Measurements from ENCODE around the gene CACNB1.

DNA sequence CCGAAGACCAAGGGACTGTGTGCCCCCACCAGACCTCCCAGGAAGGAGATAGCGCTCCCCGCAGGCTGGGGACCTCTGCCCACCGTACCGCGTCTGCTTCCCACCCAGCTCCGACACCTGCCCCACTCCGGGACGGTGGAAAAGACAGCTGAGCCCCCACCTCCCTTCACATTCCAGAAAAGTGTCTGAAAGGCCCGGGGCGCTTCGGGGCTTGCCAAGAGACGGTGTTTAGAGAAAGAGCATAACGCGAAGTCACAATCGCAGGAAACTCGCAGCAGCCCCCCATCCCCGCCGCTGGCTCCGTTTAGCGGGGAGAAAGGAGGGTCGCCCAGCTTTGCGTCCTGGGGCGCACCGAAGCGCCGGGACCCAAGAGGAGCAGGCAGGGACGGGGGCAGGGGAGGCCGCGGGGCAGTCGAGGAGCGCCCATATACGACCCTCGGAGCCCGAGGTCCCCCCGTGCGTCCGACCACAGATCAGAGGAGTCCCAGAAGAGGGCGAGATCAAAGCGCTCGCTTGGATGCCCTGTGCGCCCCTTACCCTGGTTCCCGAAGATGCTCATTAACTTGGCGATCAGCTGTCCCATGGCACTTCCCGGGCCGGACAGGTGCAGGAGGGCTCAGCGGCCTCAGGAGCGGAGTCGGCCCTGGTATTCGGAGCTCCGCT is 32.2 kb downstream of the CACNB1 start:
- TF ChIP-seq, protein P1, sequence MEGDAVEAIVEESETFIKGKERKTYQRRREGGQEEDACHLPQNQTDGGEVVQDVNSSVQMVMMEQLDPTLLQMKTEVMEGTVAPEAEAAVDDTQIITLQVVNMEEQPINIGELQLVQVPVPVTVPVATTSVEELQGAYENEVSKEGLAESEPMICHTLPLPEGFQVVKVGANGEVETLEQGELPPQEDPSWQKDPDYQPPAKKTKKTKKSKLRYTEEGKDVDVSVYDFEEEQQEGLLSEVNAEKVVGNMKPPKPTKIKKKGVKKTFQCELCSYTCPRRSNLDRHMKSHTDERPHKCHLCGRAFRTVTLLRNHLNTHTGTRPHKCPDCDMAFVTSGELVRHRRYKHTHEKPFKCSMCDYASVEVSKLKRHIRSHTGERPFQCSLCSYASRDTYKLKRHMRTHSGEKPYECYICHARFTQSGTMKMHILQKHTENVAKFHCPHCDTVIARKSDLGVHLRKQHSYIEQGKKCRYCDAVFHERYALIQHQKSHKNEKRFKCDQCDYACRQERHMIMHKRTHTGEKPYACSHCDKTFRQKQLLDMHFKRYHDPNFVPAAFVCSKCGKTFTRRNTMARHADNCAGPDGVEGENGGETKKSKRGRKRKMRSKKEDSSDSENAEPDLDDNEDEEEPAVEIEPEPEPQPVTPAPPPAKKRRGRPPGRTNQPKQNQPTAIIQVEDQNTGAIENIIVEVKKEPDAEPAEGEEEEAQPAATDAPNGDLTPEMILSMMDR (optimal IDR thresholded peaks at IDR 0.05 in 1 of 3, IDR thresholded peaks at IDR 0.05 in 1 of 3, conservative IDR thresholded peaks at IDR 0.05 in 1 of 3; ENCODE audit: extremely low read depth in 1 of 3, insufficient read depth in 2 of 3, low read length in 3 of 3): no peak
- no peak for TF ChIP-seq EZH2 (IDR thresholded peaks at IDR 0.05; ENCODE audit: low read length)

All from keratinocyte (primary cell).